H9 (cell line): ENCODE measurements around the gene ATAD1. TPM values are rescaled to one million over a fixed set of nuclear protein-coding genes. Genes with fewer than 3 reads are reported as not detected.

Experiments used
- DNase-seq: peaks from one replicate; pipeline ENCODE4 v3.0.0-alpha.2; 2017
- H2AFZ ChIP-seq: one replicate; pipeline ENCODE4 v1.6.1; 2013; ENCODE audit warnings: mild to moderate bottlenecking, low read length, control low read depth, moderate library complexity
- H2AK5ac ChIP-seq: 2 replicates; pipeline ENCODE4 v1.6.1; 2013; ENCODE audit warnings: low read length, control low read depth, mixed read lengths; ENCODE audit not compliant: insufficient read length
- H2BK120ac ChIP-seq: one replicate; pipeline ENCODE4 v1.6.1; 2013; ENCODE audit warnings: low read depth, mild to moderate bottlenecking, low read length, control low read depth, inconsistent platforms; ENCODE audit not compliant: poor library complexity, severe bottlenecking
- H2BK12ac ChIP-seq: 2 replicates; pipeline ENCODE4 v1.6.1; 2013; ENCODE audit warnings: low read length, control low read depth, mixed read lengths, low read depth; ENCODE audit not compliant: insufficient read length
- H2BK15ac ChIP-seq: 2 replicates; pipeline ENCODE4 v1.6.1; 2013; ENCODE audit warnings: low read depth, low read length, control low read depth
- H2BK20ac ChIP-seq: one replicate; pipeline ENCODE4 v1.6.1; 2013; ENCODE audit warnings: low read depth, mild to moderate bottlenecking, low read length, control low read depth, inconsistent platforms; ENCODE audit not compliant: poor library complexity, severe bottlenecking
- H2BK5ac ChIP-seq: 2 replicates; pipeline ENCODE4 v1.6.1; 2013; ENCODE audit warnings: low read length, control low read depth, mixed read lengths; ENCODE audit not compliant: insufficient read length
- H3K14ac ChIP-seq: 2 replicates; pipeline ENCODE4 v1.6.1; 2013; ENCODE audit warnings: low read length, control low read depth; ENCODE audit not compliant: insufficient read depth
- H3K18ac ChIP-seq: 2 replicates; pipeline ENCODE4 v1.6.1; 2013; ENCODE audit warnings: low read depth, mild to moderate bottlenecking, mixed read lengths, low read length, control low read depth; ENCODE audit not compliant: insufficient read length
- H3K23ac ChIP-seq: 2 replicates; pipeline ENCODE4 v1.6.1; 2013; ENCODE audit warnings: low read length, control low read depth, mixed read lengths, low read depth; ENCODE audit not compliant: insufficient read length
- H3K23me2 ChIP-seq: 2 replicates; pipeline ENCODE4 v1.6.1; 2013; ENCODE audit warnings: low read depth, mild to moderate bottlenecking, mixed read lengths, low read length, control low read depth; ENCODE audit not compliant: insufficient read length, poor library complexity, severe bottlenecking
- H3K27ac ChIP-seq: 2 replicates; pipeline ENCODE4 v1.5.1; 2013; ENCODE audit warnings: low read length, control low read depth, mixed read lengths, low read depth; ENCODE audit not compliant: insufficient read length
- H3K27me3 ChIP-seq: 2 replicates; pipeline ENCODE4 v1.6.1; 2013; ENCODE audit warnings: low read length, control low read depth, inconsistent platforms; ENCODE audit not compliant: insufficient read depth
- H3K4ac ChIP-seq: 2 replicates; pipeline ENCODE4 v1.6.1; 2013; ENCODE audit warnings: low read depth, mild to moderate bottlenecking, control low read depth, inconsistent platforms, low read length, moderate library complexity
- H3K4me1 ChIP-seq: 2 replicates; pipeline ENCODE4 v1.6.1; 2013; ENCODE audit warnings: low read length, control low read depth, inconsistent platforms; ENCODE audit not compliant: insufficient read depth
- H3K4me2 ChIP-seq: 2 replicates; pipeline ENCODE4 v1.6.1; 2013; ENCODE audit warnings: low read length, control low read depth, mixed read lengths; ENCODE audit not compliant: insufficient read length, insufficient read depth
- H3K56ac ChIP-seq: 2 replicates; pipeline ENCODE4 v1.6.1; 2013; ENCODE audit warnings: low read depth, mild to moderate bottlenecking, mixed read lengths, low read length, control low read depth; ENCODE audit not compliant: insufficient read length
- H3K79me1 ChIP-seq: 2 replicates; pipeline ENCODE4 v1.6.1; 2013; ENCODE audit warnings: low read depth, mild to moderate bottlenecking, moderate library complexity, low read length, control low read depth, inconsistent platforms; ENCODE audit not compliant: insufficient read depth, poor library complexity, severe bottlenecking
- H3K79me2 ChIP-seq: 2 replicates; pipeline ENCODE4 v1.6.1; 2013; ENCODE audit warnings: low read length, control low read depth, inconsistent platforms; ENCODE audit not compliant: insufficient read depth
- H3K9ac ChIP-seq: 2 replicates; pipeline ENCODE4 v1.6.1; 2013; ENCODE audit warnings: low read length, control low read depth, mixed read lengths; ENCODE audit not compliant: insufficient read length; ENCODE audit errors: extremely low read depth
- H3K9me3 ChIP-seq: one replicate; pipeline ENCODE4 v1.6.1; 2013; ENCODE audit warnings: low read depth, low read length, inconsistent platforms; ENCODE audit not compliant: control insufficient read depth
- H3T11ph ChIP-seq: one replicate; pipeline ENCODE4 v1.6.1; 2013; ENCODE audit warnings: mild to moderate bottlenecking, low read length, control low read depth, inconsistent platforms
- H4K20me1 ChIP-seq: one replicate; pipeline ENCODE4 v1.6.1; 2013; ENCODE audit not compliant: control insufficient read depth, insufficient read length, insufficient read depth
- H4K5ac ChIP-seq: 2 replicates; pipeline ENCODE4 v1.6.1; 2013; ENCODE audit warnings: low read depth, mild to moderate bottlenecking, mixed read lengths, low read length, control low read depth; ENCODE audit not compliant: insufficient read length
- H4K8ac ChIP-seq: replicated peaks from 2 replicates; pipeline ENCODE4 v1.6.1; 2013; ENCODE audit warnings: low read length, control low read depth, mixed read lengths, low read depth; ENCODE audit not compliant: insufficient read length
- H4K91ac ChIP-seq: 2 replicates; pipeline ENCODE4 v1.6.1; 2013; ENCODE audit warnings: low read depth, mild to moderate bottlenecking, moderate library complexity, mixed read lengths, low read length, control low read depth; ENCODE audit not compliant: insufficient read length
- H3K27ac Mint-ChIP-seq, 3 experiments: 2 replicates in 2 of 3; 3 replicates in 1 of 3; pipeline ENCODE4 v1.8.0; 2020 to 2021; ENCODE audit warnings: mixed read lengths in 3 of 3, mild to moderate bottlenecking in 1 of 3, moderate library complexity in 1 of 3
- H3K27me3 Mint-ChIP-seq: 2 replicates; pipeline ENCODE4 v1.8.0; 2021; ENCODE audit warnings: low read depth, mild to moderate bottlenecking, moderate library complexity, mixed read lengths
- H3K36me3 Mint-ChIP-seq, 3 experiments: 2 replicates in 2 of 3; 3 replicates in 1 of 3; pipeline ENCODE4 v1.8.0; 2020 to 2021; ENCODE audit warnings: low read depth in 3 of 3, mixed read lengths in 3 of 3; ENCODE audit not compliant: insufficient read depth in 1 of 3
- H3K4me1 Mint-ChIP-seq, 2 experiments: 2 replicates each; pipeline ENCODE4 v1.8.0; 2020; ENCODE audit warnings: mixed read lengths in 2 of 2
- H3K4me3 Mint-ChIP-seq, 2 experiments: 2 replicates in 1 of 2; 3 replicates in 1 of 2; pipeline ENCODE4 v1.8.0; 2020 to 2021; ENCODE audit warnings: mild to moderate bottlenecking in 2 of 2, mixed read lengths in 2 of 2, moderate library complexity in 1 of 2
- H3K9me3 Mint-ChIP-seq, 2 experiments: 2 replicates in 1 of 2; 3 replicates in 1 of 2; pipeline ENCODE4 v1.8.0; 2020; ENCODE audit warnings: mild to moderate bottlenecking in 2 of 2, mixed read lengths in 2 of 2, moderate library complexity in 1 of 2
- CTCF ChIP-seq: fragments of 200-600 bp; sonication (generic); conservative IDR thresholded peaks from 3 replicates; pipeline ENCODE4 v1.8.0; 2021; ENCODE audit warnings: antibody characterized with exemption, mild to moderate bottlenecking
- WGBS: extraction: QIAGEN DNeasy Blood & Tissue Kit; methylation state at CpG from one replicate; pipeline ENCODE4 v1.1.7; 2013; ENCODE audit warnings: missing lambda C conversion rate, low lambda C conversion rate, mixed read lengths; ENCODE audit not compliant: insufficient read length; ENCODE audit errors: extremely low coverage; 5-methylcytosine and 5-hydroxymethylcytosine counted together
- total RNA-seq: library from RNA; stranded (reverse); gene quantifications from 2 replicates; pipeline ENCODE4 v1.2.1, GENCODE V29; 2021

Gene ATAD1
- total RNA-seq, 1 experiment from 2014 or later, result 38.7 TPM

GRCh38 chr10:87799860-87800259 is 18.2 kb downstream of the ATAD1 start:
- TF ChIP-seq CTCF, result no peak

More at GRCh38 chr10:87799860-87800259, 18.2 kb downstream of the ATAD1 start:
- Histone ChIP-seq H2BK5ac (no peak overlapping the region), H3K4me2 (no peak overlapping the region), H4K8ac (no peak overlapping the region), H3K4me1 (no peaks in the 10 kb centered on the region; the same call in 1 of the 2 replicates), H2BK20ac (no peak overlapping the region), H2BK15ac (no peak overlapping the region), H3K4ac (no peak overlapping the region), H2AFZ (no peak overlapping the region), H3K14ac (no peak overlapping the region), H2BK120ac (no peak overlapping the region), H2BK12ac (no peak overlapping the region), H3K9ac (no peak overlapping the region), H2AK5ac (no peak overlapping the region), H3K56ac (no peak overlapping the region), H3T11ph (no peak overlapping the region), H3K27ac (no peak overlapping the region), H4K91ac (no peak overlapping the region), H4K5ac (no peak overlapping the region), H3K79me2 (no peaks in the 10 kb centered on the region; the same call in 1 of the 2 replicates), H3K9me3 (peaks cover 11% of the 10 kb centered on the region), H3K23ac (no peak overlapping the region), H3K18ac (no peak overlapping the region), H4K20me1 (no peaks in the 10 kb centered on the region), H3K27me3 (no peaks in the 10 kb centered on the region), H3K23me2 (no peaks in the 10 kb centered on the region), H3K79me1 (no peaks in the 10 kb centered on the region)
- Mint-ChIP-seq H3K4me3 (no peak overlapping the region), H3K27ac (no peak overlapping the region), H3K4me1 (peaks cover 4 to 5% of the 10 kb centered on the region in 2 experiments; a peak in 3 of 4 replicates), H3K9me3 (peaks cover 53 to 56% of the 10 kb centered on the region in 2 experiments), H3K36me3 (peaks cover 69 to 81% (median 77%) of the 10 kb centered on the region in 3 experiments), H3K27me3 (no peaks in the 10 kb centered on the region)
- no CpG with 5 or more reads among the region's 1 CpG for whole genome bisulfite sequencing
- DNase-seq, result no peak
